ENCODE data around the gene RAD51B.

DNA sequence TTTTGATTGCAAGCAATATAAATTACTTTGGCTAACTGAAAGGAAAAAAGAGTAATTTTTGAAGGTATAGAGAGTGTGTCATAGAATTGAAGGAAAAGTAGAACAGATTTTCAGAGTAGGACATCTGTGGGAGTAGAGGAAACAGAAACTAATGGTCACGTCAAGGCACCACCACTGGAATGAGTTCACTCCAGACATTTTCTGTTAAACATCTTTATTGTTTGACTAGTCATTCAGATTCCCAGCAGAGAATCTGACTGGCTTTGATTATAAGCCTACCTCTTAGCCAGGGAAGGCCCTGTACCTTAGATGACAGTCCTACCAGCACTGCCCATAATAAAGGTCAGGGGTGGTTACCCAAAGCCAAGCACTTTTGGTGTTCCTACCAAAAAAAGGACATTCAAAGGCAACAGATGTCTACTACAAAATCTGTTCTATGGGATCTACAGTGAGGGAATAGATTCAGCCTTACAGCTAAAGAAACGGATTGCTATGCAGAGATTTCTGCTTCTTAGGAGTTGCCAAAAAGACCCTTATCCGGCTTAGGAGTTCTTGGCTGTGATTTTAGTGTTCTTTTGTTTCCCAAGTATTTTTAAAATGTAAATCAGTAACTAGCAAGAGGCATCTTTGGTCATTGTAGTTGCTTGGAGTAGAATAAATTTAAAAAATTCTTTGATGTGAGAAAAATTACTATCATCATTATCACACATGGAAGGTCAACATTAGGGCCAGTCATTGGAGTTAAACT, 410.8 kb downstream of the RAD51B start:
- TF ChIP-seq, protein P1, sequence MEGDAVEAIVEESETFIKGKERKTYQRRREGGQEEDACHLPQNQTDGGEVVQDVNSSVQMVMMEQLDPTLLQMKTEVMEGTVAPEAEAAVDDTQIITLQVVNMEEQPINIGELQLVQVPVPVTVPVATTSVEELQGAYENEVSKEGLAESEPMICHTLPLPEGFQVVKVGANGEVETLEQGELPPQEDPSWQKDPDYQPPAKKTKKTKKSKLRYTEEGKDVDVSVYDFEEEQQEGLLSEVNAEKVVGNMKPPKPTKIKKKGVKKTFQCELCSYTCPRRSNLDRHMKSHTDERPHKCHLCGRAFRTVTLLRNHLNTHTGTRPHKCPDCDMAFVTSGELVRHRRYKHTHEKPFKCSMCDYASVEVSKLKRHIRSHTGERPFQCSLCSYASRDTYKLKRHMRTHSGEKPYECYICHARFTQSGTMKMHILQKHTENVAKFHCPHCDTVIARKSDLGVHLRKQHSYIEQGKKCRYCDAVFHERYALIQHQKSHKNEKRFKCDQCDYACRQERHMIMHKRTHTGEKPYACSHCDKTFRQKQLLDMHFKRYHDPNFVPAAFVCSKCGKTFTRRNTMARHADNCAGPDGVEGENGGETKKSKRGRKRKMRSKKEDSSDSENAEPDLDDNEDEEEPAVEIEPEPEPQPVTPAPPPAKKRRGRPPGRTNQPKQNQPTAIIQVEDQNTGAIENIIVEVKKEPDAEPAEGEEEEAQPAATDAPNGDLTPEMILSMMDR (IDR thresholded peaks at IDR 0.05), result no peak
- no peak for TF ChIP-seq POLR2A (IDR thresholded peaks at IDR 0.05)

Data from thyroid gland (tissue), 4 donors.